ENCODE measurements around the gene DHDH. TPM values are rescaled to one million over a fixed set of nuclear protein-coding genes. Genes with fewer than 3 reads are reported as not detected.

Gene DHDH
- total RNA-seq, 1 donor from 2014 or later = not detected

DNA sequence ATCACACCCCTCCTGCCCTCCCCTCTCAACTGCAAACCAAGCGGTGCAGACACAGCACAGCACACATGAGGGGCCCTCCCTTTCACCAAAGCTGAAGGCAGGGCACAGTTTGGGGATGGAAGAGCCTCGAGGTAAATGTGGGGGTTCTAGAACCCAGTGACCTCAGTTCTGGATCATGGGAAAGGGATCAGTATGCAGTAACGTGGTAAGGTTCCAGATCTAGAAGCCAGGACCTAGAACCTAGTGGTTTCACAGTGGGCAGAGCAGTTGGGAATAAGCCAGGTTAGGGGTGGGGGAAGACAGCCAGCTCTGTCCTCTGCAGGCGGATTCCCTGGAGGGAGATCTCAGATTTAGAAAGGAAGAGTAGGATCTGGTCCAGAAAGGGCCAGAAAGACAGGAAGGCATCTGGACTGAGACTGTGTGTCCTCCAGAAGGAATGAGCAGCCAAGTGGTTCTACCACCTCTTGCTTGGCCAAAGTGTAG, 34.7 kb downstream of the DHDH start:
- intact Hi-C loops (cut with micrococcal nuclease) = loop anchor here (5.0 kb wide), 1 partner anchor 111 kb away; no protein-coding TSS in a partner anchor
- no peak for ATAC-seq (ENCODE audit: low read depth)
- no peaks in the 10 kb centered on the region for H3K27me3 Mint-ChIP-seq
- POLR2A ChIA-PET = interaction anchor here (0.6 to 8.1 kb wide), 8 partner anchors 8 to 131 kb away, joined by 3 to 179 read pairs (median 10); partner anchors contain the start of genes BAX, GYS1, NUCB1 and PPP1R15A
- TF ChIP-seq CTCF (IDR thresholded peaks at IDR 0.05) = no peak
- no peak overlapping the region for H3K4me3 Mint-ChIP-seq
- no peak overlapping the region for H3K27ac Mint-ChIP-seq
- peaks cover 55% of the 10 kb centered on the region for H3K36me3 Mint-ChIP-seq (ENCODE audit: low read depth)
- no peaks in the 10 kb centered on the region for H3K9me3 Mint-ChIP-seq
- peaks cover 57% of the 10 kb centered on the region for H3K4me1 Mint-ChIP-seq
- CTCF ChIA-PET = interaction anchor here (0.6 to 2.2 kb wide), 3 partner anchors 126 to 180 kb away, joined by 3 to 8 read pairs (median 3); no protein-coding TSS in a partner anchor
- DNase-seq = no peak

DNA sequence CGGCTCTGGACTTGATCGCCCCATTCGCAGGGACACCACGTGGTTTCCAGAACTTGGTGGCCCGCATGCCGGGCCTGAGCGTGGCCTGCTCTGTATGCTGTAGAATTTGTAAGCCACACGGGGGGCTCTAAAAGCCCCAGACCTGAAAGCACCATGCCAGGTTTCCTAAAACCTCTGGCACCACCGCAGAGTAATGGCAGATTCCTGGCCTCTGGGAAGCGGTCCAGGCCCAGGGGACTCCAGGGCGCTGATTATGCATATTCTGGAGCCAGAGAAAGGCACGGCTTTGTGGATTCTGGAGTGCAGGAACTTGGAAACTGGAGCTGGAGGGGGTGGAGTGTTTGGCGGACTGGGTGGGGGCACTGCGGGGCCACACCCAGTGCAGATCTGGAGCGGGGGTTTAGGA, 35.3 kb downstream of the DHDH start:
- ChIA-PET POLR2A (interaction anchor here (8.1 kb wide), 1 partner anchor 94 kb away, joined by 179 read pairs; the partner anchor contains the start of gene PPP1R15A), CTCF (interaction anchor here (1.2 kb wide), 1 partner anchor 127 kb away, joined by 3 read pairs; no protein-coding TSS in a partner anchor)
- H3K27ac Mint-ChIP-seq = no peak overlapping the region
- no peak overlapping the region for H3K4me3 Mint-ChIP-seq
- ATAC-seq (ENCODE audit: low read depth) (no peak), DNase-seq (no peak)
- intact Hi-C loops (cut with micrococcal nuclease) = loop anchor here (5.0 kb wide), 1 partner anchor 112 kb away; no protein-coding TSS in a partner anchor
- no peaks in the 10 kb centered on the region for H3K27me3 Mint-ChIP-seq
- TF ChIP-seq CTCF (IDR thresholded peaks at IDR 0.05) = no peak
- peaks cover 51% of the 10 kb centered on the region for H3K4me1 Mint-ChIP-seq
- H3K36me3 Mint-ChIP-seq (ENCODE audit: low read depth) = peaks cover 57% of the 10 kb centered on the region
- H3K9me3 Mint-ChIP-seq = no peaks in the 10 kb centered on the region

GRCh38 chr19:48969276-48970138, 36.0 kb downstream of the DHDH start:
- H3K27ac Mint-ChIP-seq = no peak overlapping the region
- H3K9me3 Mint-ChIP-seq = no peaks in the 10 kb centered on the region
- no peaks in the 10 kb centered on the region for H3K27me3 Mint-ChIP-seq
- peaks cover 44% of the 10 kb centered on the region for H3K4me1 Mint-ChIP-seq
- TF ChIP-seq CTCF (IDR thresholded peaks at IDR 0.05) = no peak
- ChIA-PET CTCF (interaction anchor here (1.2 to 5.6 kb wide), 10 partner anchors 10 to 181 kb away, joined by 3 to 49 read pairs (median 9); partner anchors contain the start of genes GYS1, HSD17B14, NUCB1 and RUVBL2), POLR2A (interaction anchor here (1.4 to 8.1 kb wide), 4 partner anchors 10 to 133 kb away, joined by 3 to 179 read pairs (median 12); partner anchors contain the start of genes HSD17B14 and PPP1R15A)
- intact Hi-C loops (cut with micrococcal nuclease) = loop anchor here (2.0 to 5.0 kb wide), 3 partner anchors 23 to 127 kb away; partner anchors contain the start of genes GYS1 and RUVBL2
- ATAC-seq (ENCODE audit: low read depth) (no peak), DNase-seq (no peak)
- no peak overlapping the region for H3K4me3 Mint-ChIP-seq
- H3K36me3 Mint-ChIP-seq (ENCODE audit: low read depth) = peaks cover 62% of the 10 kb centered on the region

DNA sequence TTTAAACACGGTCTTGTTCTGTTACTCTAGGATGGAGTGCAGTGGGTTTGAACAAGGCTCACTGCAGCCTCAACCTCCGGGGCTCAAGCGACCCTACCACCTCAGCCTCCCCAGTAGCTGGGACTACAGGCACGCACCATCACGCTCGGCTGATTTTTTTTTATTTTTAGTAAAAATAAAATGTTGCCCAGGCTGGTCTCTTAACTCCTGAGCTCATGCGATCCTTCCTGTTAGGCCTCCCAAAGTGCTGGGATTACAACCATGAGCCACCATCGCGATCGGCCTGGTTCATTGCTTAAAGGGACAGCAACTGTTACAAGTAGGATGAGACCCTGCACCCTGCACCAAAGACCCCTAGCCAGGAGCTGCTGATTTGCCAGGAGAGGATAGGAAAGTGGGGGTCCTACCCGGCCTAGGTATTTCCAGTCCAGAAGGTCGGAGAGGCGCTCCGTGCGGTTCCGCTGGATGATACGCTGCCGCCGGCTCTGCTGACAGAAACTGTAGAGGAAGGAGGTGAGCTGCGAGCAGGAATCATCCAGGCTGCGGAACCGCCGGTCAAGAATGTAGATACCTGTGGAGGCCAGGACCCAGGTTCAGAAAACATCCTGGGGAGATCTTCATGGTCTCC, 36.8 kb downstream of the DHDH start:
- POLR2A ChIA-PET = interaction anchor here (0.5 to 8.1 kb wide), 15 partner anchors 8 to 1871 kb away, joined by 3 to 179 read pairs (median 6); partner anchors contain the start of genes CA11, GYS1, HSD17B14 and PPP1R15A
- H3K27ac Mint-ChIP-seq = no peak overlapping the region
- H3K4me3 Mint-ChIP-seq = no peak overlapping the region

More for the DNA sequence above, 36.8 kb downstream of the DHDH start:
- TF ChIP-seq CTCF (IDR thresholded peaks at IDR 0.05) = no peak
- CTCF ChIA-PET = interaction anchor here (0.6 to 5.6 kb wide), 28 partner anchors 8 to 245 kb away, joined by 3 to 49 read pairs (median 6); partner anchors contain the start of genes BAX, GYS1, HSD17B14 and NUCB1
- Mint-ChIP-seq H3K4me1 (peaks cover 37% of the 10 kb centered on the region), H3K27me3 (no peaks in the 10 kb centered on the region), H3K36me3 (ENCODE audit: low read depth) (peaks cover 59% of the 10 kb centered on the region), H3K9me3 (no peaks in the 10 kb centered on the region)
- intact Hi-C loops (cut with micrococcal nuclease) = loop anchor here (2.0 kb wide), 2 partner anchors 23 to 127 kb away; partner anchors contain the start of genes GYS1 and RUVBL2
- DNase-seq = no peak
- ATAC-seq (ENCODE audit: low read depth) = no peak

Measured in activated B cell treated with CpG ODN at 0.5 μM for 24 hours (primary cell).